HG03095 (cell line): ENCODE measurements around the gene IFNL4.

Experiments used
- ATAC-seq: cut with Tn5 transposase; IDR thresholded peaks from one replicate; pipeline ENCODE4 v1.9.1; 2021; ENCODE audit warnings: moderate library complexity; ENCODE audit not compliant: unreplicated experiment

Gene IFNL4

DNA sequence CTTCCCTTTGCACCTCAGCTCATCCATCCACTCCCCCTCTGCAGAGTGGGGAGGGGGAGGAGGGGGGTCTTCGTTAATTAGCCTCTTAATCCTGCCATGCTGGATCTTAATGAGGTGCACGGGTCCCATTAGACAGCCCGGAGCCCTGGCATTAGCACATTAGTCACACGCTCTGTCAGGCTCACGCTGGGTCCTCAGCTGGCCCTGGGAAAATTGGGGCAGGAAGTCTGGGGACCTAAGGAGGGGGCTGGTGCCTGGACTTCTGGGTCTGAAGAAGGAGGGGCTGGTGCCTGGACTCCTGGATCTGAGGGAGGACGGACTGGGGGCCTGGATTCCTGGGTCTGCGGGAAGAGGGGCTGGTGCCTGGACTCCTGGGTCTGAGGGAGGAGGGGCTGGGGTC is 52.3 kb downstream of the IFNL4 start:
- no peak for ATAC-seq
